Activated CD4-positive, alpha-beta memory T cell treated with anti-CD3 and anti-CD28 coated beads for 36 hours (primary cell): ENCODE measurements around the gene FAM13A. TPM values are rescaled to one million over a fixed set of nuclear protein-coding genes. Genes with fewer than 3 reads are reported as not detected.
"Not testable (repeated sequence)": the region's sequence is repeated elsewhere in the genome, so short reads cannot be mapped to it uniquely, and the experiment has no call there.

ENCODE experiments used
- CTCF ChIA-PET: fragments of 350-600 bp; sonication (Branson Sonifier 250); formaldehyde crosslinking; loops from one replicate; lab custom pipeline; 2021; ENCODE audit warnings: antibody characterized with exemption, inconsistent platforms; lab: Charles Lee
- POLR2A ChIA-PET: fragments of 350-600 bp; sonication (Branson Sonifier 250); formaldehyde crosslinking; loops from one replicate; lab custom pipeline; 2021; ENCODE audit warnings: antibody characterized with exemption; lab: Charles Lee
- DNase-seq: peaks from one replicate; pipeline ENCODE4 v3.0.0-alpha.2; 2020
- H3K27ac Mint-ChIP-seq: one replicate; pipeline ENCODE4 v1.8.0; 2021; ENCODE audit warnings: mixed read lengths
- H3K27me3 Mint-ChIP-seq: one replicate; pipeline ENCODE4 v1.8.0; 2021; ENCODE audit warnings: mixed read lengths
- H3K36me3 Mint-ChIP-seq: one replicate; pipeline ENCODE4 v1.8.0; 2021; ENCODE audit warnings: mixed read lengths
- H3K4me1 Mint-ChIP-seq: one replicate; pipeline ENCODE4 v1.8.0; 2021; ENCODE audit warnings: low read depth, mixed read lengths
- H3K4me3 Mint-ChIP-seq: one replicate; pipeline ENCODE4 v1.8.0; 2021; ENCODE audit warnings: mild to moderate bottlenecking, mixed read lengths
- H3K9me3 Mint-ChIP-seq: one replicate; pipeline ENCODE4 v1.8.0; 2021; ENCODE audit warnings: mixed read lengths
- intact Hi-C: fragments of 100-400 bp; cut with micrococcal nuclease; formaldehyde crosslinking; loops from one replicate; pipeline ENCODE4 v1.15.1; 2023
- total RNA-seq, 2 experiments: library from RNA; stranded (reverse); gene quantifications; one replicate each; pipeline ENCODE4 v1.2.3, GENCODE V29; 2021

Gene FAM13A
- total RNA-seq, 2 experiments from 2014 or later = 2.3 to 2.6 TPM

GRCh38 chr4:88908521-88908920 lies 148.5 kb downstream of the FAM13A start:
- no peak overlapping the region for H3K27ac Mint-ChIP-seq
- CTCF ChIA-PET = no interaction called here
- H3K4me1 Mint-ChIP-seq = no peaks in the 10 kb centered on the region
- H3K4me3 Mint-ChIP-seq = no peak overlapping the region
- POLR2A ChIA-PET = no interaction called here
- H3K27me3 Mint-ChIP-seq = no peaks in the 10 kb centered on the region
- H3K9me3 Mint-ChIP-seq = peaks cover 1% of the 10 kb centered on the region
- H3K36me3 Mint-ChIP-seq = no peaks in the 10 kb centered on the region
- DNase-seq = no peak
- intact Hi-C loops = no loop called here

DNA sequence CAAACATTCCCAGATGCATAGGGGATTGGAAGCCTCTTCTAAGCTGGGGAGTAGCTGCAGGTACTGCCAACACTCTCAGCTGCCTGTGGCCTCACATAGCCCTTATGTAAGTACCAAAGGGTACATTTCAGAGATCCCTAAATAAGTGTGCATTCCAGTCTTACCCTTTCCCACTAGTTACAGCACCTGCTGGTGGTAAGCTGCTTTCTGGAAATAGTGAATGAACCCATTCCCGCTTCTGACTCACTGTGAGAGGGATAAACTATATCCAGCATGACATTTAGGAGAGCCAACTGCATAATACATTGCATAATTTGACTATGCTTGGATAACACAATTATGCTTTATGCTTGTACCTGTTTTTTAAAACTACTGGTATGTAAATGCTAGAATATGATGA lies 149.0 kb downstream of the FAM13A start:
- H3K27me3 Mint-ChIP-seq = no peaks in the 10 kb centered on the region
- intact Hi-C loops = no loop called here
- POLR2A ChIA-PET = no interaction called here
- no peak overlapping the region for H3K27ac Mint-ChIP-seq
- no peaks in the 10 kb centered on the region for H3K36me3 Mint-ChIP-seq
- CTCF ChIA-PET = no interaction called here
- H3K9me3 Mint-ChIP-seq = peaks cover 2% of the 10 kb centered on the region
- no peak overlapping the region for H3K4me3 Mint-ChIP-seq
- H3K4me1 Mint-ChIP-seq = no peaks in the 10 kb centered on the region
- no peak for DNase-seq

- Mint-ChIP-seq H3K27me3 (no peaks in the 10 kb centered on the region), H3K4me3 (no peak overlapping the region), H3K4me1 (no peaks in the 10 kb centered on the region), H3K9me3 (peaks cover 2% of the 10 kb centered on the region), H3K27ac (no peak overlapping the region), H3K36me3 (no peaks in the 10 kb centered on the region)
- CTCF ChIA-PET = no interaction called here
- POLR2A ChIA-PET = no interaction called here
- DNase-seq = no peak
- intact Hi-C loops = no loop called here
Measured at GRCh38 chr4:88907478-88907877, 149.5 kb downstream of the FAM13A start.

- H3K4me1 Mint-ChIP-seq, H3K4me3 Mint-ChIP-seq, POLR2A ChIA-PET, H3K36me3 Mint-ChIP-seq, DNase-seq, H3K27me3 Mint-ChIP-seq, intact Hi-C loops, CTCF ChIA-PET, H3K27ac Mint-ChIP-seq: not testable (repeated sequence)
- peaks cover 12% of the 10 kb centered on the region for H3K9me3 Mint-ChIP-seq
Measured at GRCh38 chr4:88904240-88904639, 152.7 kb downstream of the FAM13A start.

GRCh38 chr4:88900432-88900831 lies 156.6 kb downstream of the FAM13A start:
- Mint-ChIP-seq H3K4me3 (no peak overlapping the region), H3K4me1 (no peaks in the 10 kb centered on the region), H3K36me3 (peaks cover 3% of the 10 kb centered on the region), H3K9me3 (peaks cover 12% of the 10 kb centered on the region), H3K27ac (no peak overlapping the region), H3K27me3 (peaks cover 2% of the 10 kb centered on the region)
- ChIA-PET POLR2A (no interaction called here), CTCF (interaction anchor here (1.1 kb wide), 1 partner anchor 361 kb away, joined by 3 read pairs; no protein-coding TSS in a partner anchor)
- no peak for DNase-seq
- intact Hi-C loops = no loop called here

GRCh38 chr4:88897752-88898151 lies 159.2 kb downstream of the FAM13A start:
- CTCF ChIA-PET = interaction anchor here (0.6 kb wide), 1 partner anchor 46 kb away, joined by 3 read pairs; no protein-coding TSS in a partner anchor
- Mint-ChIP-seq H3K9me3 (peaks cover 10% of the 10 kb centered on the region), H3K4me3 (no peak overlapping the region), H3K36me3 (peaks cover 3% of the 10 kb centered on the region), H3K4me1 (no peaks in the 10 kb centered on the region), H3K27ac (no peak overlapping the region), H3K27me3 (peaks cover 2% of the 10 kb centered on the region)
- DNase-seq = no peak
- POLR2A ChIA-PET = interaction anchor here (0.7 kb wide), 1 partner anchor 17 kb away, joined by 3 read pairs; no protein-coding TSS in a partner anchor
- intact Hi-C loops = no loop called here

- no peaks in the 10 kb centered on the region for H3K4me1 Mint-ChIP-seq
- intact Hi-C loops = no loop called here
- no peak overlapping the region for H3K4me3 Mint-ChIP-seq
- ChIA-PET POLR2A (interaction anchor here (0.7 kb wide), 1 partner anchor 16 kb away, joined by 3 read pairs; no protein-coding TSS in a partner anchor), CTCF (interaction anchor here (0.6 kb wide), 2 partner anchors 47 to 173 kb away, joined by 3 read pairs; no protein-coding TSS in a partner anchor)
- peaks cover 3% of the 10 kb centered on the region for H3K36me3 Mint-ChIP-seq
- no peak for DNase-seq
- peaks cover 10% of the 10 kb centered on the region for H3K9me3 Mint-ChIP-seq
- no peak overlapping the region for H3K27ac Mint-ChIP-seq
- peaks cover 2% of the 10 kb centered on the region for H3K27me3 Mint-ChIP-seq
Measured at GRCh38 chr4:88897180-88897579, 159.8 kb downstream of the FAM13A start.

- ChIA-PET CTCF (no interaction called here), POLR2A (no interaction called here)
- no peaks in the 10 kb centered on the region for H3K9me3 Mint-ChIP-seq
- no peak overlapping the region for H3K4me3 Mint-ChIP-seq
- H3K36me3 Mint-ChIP-seq = no peaks in the 10 kb centered on the region
- no peaks in the 10 kb centered on the region for H3K4me1 Mint-ChIP-seq
- intact Hi-C loops = no loop called here
- no peak overlapping the region for H3K27ac Mint-ChIP-seq
- no peak for DNase-seq
- H3K27me3 Mint-ChIP-seq = no peaks in the 10 kb centered on the region
Measured at GRCh38 chr4:88893961-88894360, 163.0 kb downstream of the FAM13A start.

- ChIA-PET POLR2A (no interaction called here), CTCF (no interaction called here)
- no peak for DNase-seq
- Mint-ChIP-seq H3K36me3 (no peaks in the 10 kb centered on the region), H3K4me1 (no peaks in the 10 kb centered on the region), H3K27me3 (no peaks in the 10 kb centered on the region), H3K9me3 (no peaks in the 10 kb centered on the region), H3K4me3 (no peak overlapping the region), H3K27ac (no peak overlapping the region)
- intact Hi-C loops = no loop called here
Measured at GRCh38 chr4:88892646-88893045, 164.3 kb downstream of the FAM13A start.

DNA sequence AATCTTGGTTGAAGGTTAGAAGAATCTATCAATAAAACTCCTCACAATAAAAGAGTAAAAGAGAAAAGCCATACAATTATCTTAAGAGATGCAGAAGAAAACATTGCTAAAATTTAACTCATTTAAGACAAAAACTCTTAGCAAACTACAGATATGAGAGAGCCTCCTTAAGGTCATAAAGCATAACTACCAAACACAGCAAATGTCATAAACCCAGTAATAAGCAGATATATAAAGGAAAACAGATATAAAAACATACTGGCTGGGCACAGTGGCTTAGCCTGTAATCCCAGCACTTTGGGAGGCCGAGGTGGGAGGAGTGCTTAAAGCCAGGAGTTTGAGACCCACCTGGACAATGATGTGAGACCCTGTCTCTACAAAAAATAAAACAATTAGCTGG lies 165.3 kb downstream of the FAM13A start:
- POLR2A ChIA-PET = no interaction called here

GRCh38 chr4:88887409-88887808 lies 169.6 kb downstream of the FAM13A start:
- CTCF ChIA-PET = interaction anchor here (1.3 kb wide), 1 partner anchor 136 kb away, joined by 4 read pairs; no protein-coding TSS in a partner anchor
- DNase-seq, POLR2A ChIA-PET, H3K4me1 Mint-ChIP-seq, H3K27me3 Mint-ChIP-seq, intact Hi-C loops, H3K9me3 Mint-ChIP-seq, H3K4me3 Mint-ChIP-seq, H3K36me3 Mint-ChIP-seq, H3K27ac Mint-ChIP-seq: not testable (repeated sequence)

More for the DNA sequence above, 165.3 kb downstream of the FAM13A start:
- H3K4me3 Mint-ChIP-seq = no peak overlapping the region
- no peaks in the 10 kb centered on the region for H3K27me3 Mint-ChIP-seq
- no peak for DNase-seq
- intact Hi-C loops = no loop called here
- no peaks in the 10 kb centered on the region for H3K36me3 Mint-ChIP-seq
- H3K27ac Mint-ChIP-seq = no peak overlapping the region
- CTCF ChIA-PET = interaction anchor here (2.1 kb wide), 1 partner anchor 352 kb away, joined by 4 read pairs; no protein-coding TSS in a partner anchor
- no peaks in the 10 kb centered on the region for H3K9me3 Mint-ChIP-seq
- no peaks in the 10 kb centered on the region for H3K4me1 Mint-ChIP-seq

DNA sequence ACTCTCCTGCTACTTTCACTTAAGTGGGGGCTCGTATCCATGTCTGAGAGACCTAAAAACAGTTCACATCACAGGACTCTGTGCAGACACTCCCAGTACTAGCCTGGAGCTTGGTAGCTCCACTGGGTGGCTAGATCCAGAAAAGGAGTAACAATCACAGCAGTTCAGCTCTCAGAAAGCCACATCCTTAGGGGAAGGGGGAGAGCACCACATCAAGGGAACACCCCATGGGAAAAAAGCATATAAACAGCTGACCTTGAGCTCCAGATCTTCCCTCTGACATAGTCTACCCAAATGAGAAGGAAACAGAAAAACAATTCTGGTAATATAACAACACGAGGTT lies 175.8 kb downstream of the FAM13A start:
- H3K27ac Mint-ChIP-seq = no peak overlapping the region
- no peaks in the 10 kb centered on the region for H3K9me3 Mint-ChIP-seq
- H3K4me3 Mint-ChIP-seq = no peak overlapping the region
- peaks cover 2% of the 10 kb centered on the region for H3K4me1 Mint-ChIP-seq
- ChIA-PET CTCF (no interaction called here), POLR2A (interaction anchor here (1.3 kb wide), 1 partner anchor 16 kb away, joined by 3 read pairs; no protein-coding TSS in a partner anchor)
- intact Hi-C loops = no loop called here
- DNase-seq = no peak
- H3K36me3 Mint-ChIP-seq = no peaks in the 10 kb centered on the region
- H3K27me3 Mint-ChIP-seq = no peaks in the 10 kb centered on the region
